ENCODE measurements around the gene SLC39A10.

GRCh38 chr2:195732574-195732973 lies 75.5 kb downstream of the SLC39A10 start:
- TF ChIP-seq, protein P1, sequence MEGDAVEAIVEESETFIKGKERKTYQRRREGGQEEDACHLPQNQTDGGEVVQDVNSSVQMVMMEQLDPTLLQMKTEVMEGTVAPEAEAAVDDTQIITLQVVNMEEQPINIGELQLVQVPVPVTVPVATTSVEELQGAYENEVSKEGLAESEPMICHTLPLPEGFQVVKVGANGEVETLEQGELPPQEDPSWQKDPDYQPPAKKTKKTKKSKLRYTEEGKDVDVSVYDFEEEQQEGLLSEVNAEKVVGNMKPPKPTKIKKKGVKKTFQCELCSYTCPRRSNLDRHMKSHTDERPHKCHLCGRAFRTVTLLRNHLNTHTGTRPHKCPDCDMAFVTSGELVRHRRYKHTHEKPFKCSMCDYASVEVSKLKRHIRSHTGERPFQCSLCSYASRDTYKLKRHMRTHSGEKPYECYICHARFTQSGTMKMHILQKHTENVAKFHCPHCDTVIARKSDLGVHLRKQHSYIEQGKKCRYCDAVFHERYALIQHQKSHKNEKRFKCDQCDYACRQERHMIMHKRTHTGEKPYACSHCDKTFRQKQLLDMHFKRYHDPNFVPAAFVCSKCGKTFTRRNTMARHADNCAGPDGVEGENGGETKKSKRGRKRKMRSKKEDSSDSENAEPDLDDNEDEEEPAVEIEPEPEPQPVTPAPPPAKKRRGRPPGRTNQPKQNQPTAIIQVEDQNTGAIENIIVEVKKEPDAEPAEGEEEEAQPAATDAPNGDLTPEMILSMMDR (IDR thresholded peaks at IDR 0.05), result no peak
- TF ChIP-seq POLR2A (IDR thresholded peaks at IDR 0.05), result no peak
- TF ChIP-seq EP300 (IDR thresholded peaks at IDR 0.05), result no peak

Measured in ovary (tissue), 3 donors.